ENCODE measurements around the gene GLYR1.

DNA sequence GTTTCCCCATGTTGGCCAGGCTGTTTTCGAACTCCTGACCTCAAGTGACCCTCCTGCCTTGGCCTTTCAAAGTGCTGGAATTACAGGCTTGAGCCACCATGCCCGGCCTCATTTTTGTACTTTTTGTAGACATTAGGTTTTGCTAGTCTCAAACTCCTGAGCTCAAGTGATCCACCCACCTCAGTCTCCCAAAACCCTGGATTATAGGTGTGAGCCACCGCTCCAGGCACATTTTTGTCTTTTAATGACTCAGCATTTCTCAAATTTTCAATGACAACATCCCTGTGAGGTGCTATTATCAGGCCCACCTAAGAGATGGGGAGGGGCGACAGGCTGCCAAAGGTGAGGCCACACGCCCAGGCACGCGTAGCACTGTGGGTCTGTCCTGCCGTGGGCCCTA, 60.0 kb downstream of the GLYR1 start:
- TF ChIP-seq POLR2AphosphoS5 (IDR thresholded peaks at IDR 0.05; ENCODE audit: insufficient read depth in 1 of 2, low read depth in 1 of 2): no peak
- no peak for TF ChIP-seq POLR2A (IDR thresholded peaks at IDR 0.05)
- TF ChIP-seq, protein P1, sequence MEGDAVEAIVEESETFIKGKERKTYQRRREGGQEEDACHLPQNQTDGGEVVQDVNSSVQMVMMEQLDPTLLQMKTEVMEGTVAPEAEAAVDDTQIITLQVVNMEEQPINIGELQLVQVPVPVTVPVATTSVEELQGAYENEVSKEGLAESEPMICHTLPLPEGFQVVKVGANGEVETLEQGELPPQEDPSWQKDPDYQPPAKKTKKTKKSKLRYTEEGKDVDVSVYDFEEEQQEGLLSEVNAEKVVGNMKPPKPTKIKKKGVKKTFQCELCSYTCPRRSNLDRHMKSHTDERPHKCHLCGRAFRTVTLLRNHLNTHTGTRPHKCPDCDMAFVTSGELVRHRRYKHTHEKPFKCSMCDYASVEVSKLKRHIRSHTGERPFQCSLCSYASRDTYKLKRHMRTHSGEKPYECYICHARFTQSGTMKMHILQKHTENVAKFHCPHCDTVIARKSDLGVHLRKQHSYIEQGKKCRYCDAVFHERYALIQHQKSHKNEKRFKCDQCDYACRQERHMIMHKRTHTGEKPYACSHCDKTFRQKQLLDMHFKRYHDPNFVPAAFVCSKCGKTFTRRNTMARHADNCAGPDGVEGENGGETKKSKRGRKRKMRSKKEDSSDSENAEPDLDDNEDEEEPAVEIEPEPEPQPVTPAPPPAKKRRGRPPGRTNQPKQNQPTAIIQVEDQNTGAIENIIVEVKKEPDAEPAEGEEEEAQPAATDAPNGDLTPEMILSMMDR (IDR thresholded peaks at IDR 0.05): no peak

All from vagina (tissue), 2 donors.